Activated CD8-positive, alpha-beta memory T cell treated with anti-CD3 and anti-CD28 coated beads, Interleukin-2, amount 10 ng/mL, durations not matched to agents 7 days and 5 days (primary cell): Measurements from ENCODE around the gene SMPD4. TPM values are rescaled to one million over a fixed set of nuclear protein-coding genes. Genes with fewer than 3 reads are reported as not detected.
"Not testable (repeated sequence)": the region's sequence is repeated elsewhere in the genome, so short reads cannot be mapped to it uniquely, and the experiment has no call there.

Source experiments
- ATAC-seq: fragments of 150-1000 bp; cut with Tn5 transposase; one replicate; pipeline ENCODE4 v1.10.0; 2021; ENCODE audit warnings: moderate library complexity
- CTCF ChIA-PET: fragments of 350-600 bp; sonication (Branson Sonifier 250); formaldehyde crosslinking; loops from one replicate; lab custom pipeline; 2021; ENCODE audit warnings: antibody characterized with exemption; lab: Charles Lee
- DNase-seq: peaks from one replicate; pipeline ENCODE4 v3.0.0-alpha.2; 2020
- H3K27ac Mint-ChIP-seq: one replicate; pipeline ENCODE4 v1.8.0; 2021; ENCODE audit warnings: mild to moderate bottlenecking, mixed read lengths
- H3K27me3 Mint-ChIP-seq: one replicate; pipeline ENCODE4 v1.8.0; 2021; ENCODE audit warnings: mixed read lengths
- H3K36me3 Mint-ChIP-seq: one replicate; pipeline ENCODE4 v1.8.0; 2021; ENCODE audit warnings: mild to moderate bottlenecking, mixed read lengths
- H3K4me1 Mint-ChIP-seq: one replicate; pipeline ENCODE4 v1.8.0; 2021; ENCODE audit warnings: mixed read lengths
- H3K4me3 Mint-ChIP-seq: one replicate; pipeline ENCODE4 v1.8.0; 2021; ENCODE audit warnings: mild to moderate bottlenecking, moderate library complexity, mixed read lengths
- H3K9me3 Mint-ChIP-seq: one replicate; pipeline ENCODE4 v1.8.0; 2022; ENCODE audit warnings: low read depth, mixed read lengths
- total RNA-seq, 2 experiments: library from RNA; stranded (reverse); gene quantifications; one replicate each; pipeline ENCODE4 v1.2.3, GENCODE V29; 2021

SMPD4 gene
- total RNA-seq, 2 experiments from 2014 or later, result 70.8 to 79.8 TPM

- DNase-seq (no peak), ATAC-seq (no peak)
- Mint-ChIP-seq H3K27me3 (no peaks in the 10 kb centered on the region), H3K27ac (no peak overlapping the region), H3K4me3 (no peak overlapping the region), H3K4me1 (peaks cover 4% of the 10 kb centered on the region), H3K9me3 (no peaks in the 10 kb centered on the region), H3K36me3 (peaks cover 6% of the 10 kb centered on the region)
- CTCF ChIA-PET, result no interaction called here
These were observed 30.9 kb downstream of the SMPD4 start for GRCh38 chr2:130150181-130151144.

- ATAC-seq, DNase-seq, CTCF ChIA-PET, H3K4me1 Mint-ChIP-seq, H3K27ac Mint-ChIP-seq, H3K27me3 Mint-ChIP-seq, H3K36me3 Mint-ChIP-seq, H3K4me3 Mint-ChIP-seq, H3K9me3 Mint-ChIP-seq: not testable (repeated sequence)
These were observed 32.9 kb downstream of the SMPD4 start for GRCh38 chr2:130148515-130148914.

GRCh38 chr2:130145006-130145414 is 36.4 kb downstream of the SMPD4 start, which contains the start of gene CCDC74B:
Gene CCDC74B (minus strand): TSS chr2:130145112. CDS start chr2:130144996, 116 bp downstream.
- peak within 1 kb of the TSS; percentile 63 for H3K4me3 Mint-ChIP-seq
- not testable (repeated sequence) for H3K9me3 Mint-ChIP-seq, H3K27ac Mint-ChIP-seq, H3K36me3 Mint-ChIP-seq, H3K27me3 Mint-ChIP-seq
- H3K4me1 Mint-ChIP-seq, result peaks cover 13% of the 10 kb centered on the region
- ATAC-seq (peak; percentile 89), DNase-seq (peak; percentile 72)
- CTCF ChIA-PET, result interaction anchor here (1.0 kb wide), 1 partner anchor 37 kb away, joined by 3 read pairs; the partner anchor contains the start of gene MZT2B

GRCh38 chr2:130143266-130144039 is 37.9 kb downstream of the SMPD4 start:
- ATAC-seq, result peak; percentile 31
- H3K4me3 Mint-ChIP-seq, result peak overlapping the region; percentile 59
- DNase-seq, H3K27ac Mint-ChIP-seq, H3K9me3 Mint-ChIP-seq, H3K36me3 Mint-ChIP-seq, CTCF ChIA-PET, H3K27me3 Mint-ChIP-seq: not testable (repeated sequence)
- H3K4me1 Mint-ChIP-seq, result peaks cover 11% of the 10 kb centered on the region

GRCh38 chr2:130142396-130143265 is 38.8 kb downstream of the SMPD4 start:
- H3K27ac Mint-ChIP-seq, H3K4me1 Mint-ChIP-seq, CTCF ChIA-PET, ATAC-seq, H3K9me3 Mint-ChIP-seq, DNase-seq, H3K27me3 Mint-ChIP-seq, H3K4me3 Mint-ChIP-seq, H3K36me3 Mint-ChIP-seq: not testable (repeated sequence)

GRCh38 chr2:130141645-130142370 is 39.6 kb downstream of the SMPD4 start:
- H3K9me3 Mint-ChIP-seq, ATAC-seq, DNase-seq, H3K27ac Mint-ChIP-seq, CTCF ChIA-PET, H3K27me3 Mint-ChIP-seq, H3K4me3 Mint-ChIP-seq, H3K36me3 Mint-ChIP-seq, H3K4me1 Mint-ChIP-seq: not testable (repeated sequence)

- ATAC-seq, H3K27me3 Mint-ChIP-seq, H3K4me3 Mint-ChIP-seq, H3K9me3 Mint-ChIP-seq, CTCF ChIA-PET, H3K36me3 Mint-ChIP-seq, H3K4me1 Mint-ChIP-seq, H3K27ac Mint-ChIP-seq, DNase-seq: not testable (repeated sequence)
These were observed 40.4 kb downstream of the SMPD4 start for GRCh38 chr2:130141002-130141401.

GRCh38 chr2:130140516-130140915 is 40.9 kb downstream of the SMPD4 start:
- H3K27me3 Mint-ChIP-seq, H3K4me1 Mint-ChIP-seq, H3K27ac Mint-ChIP-seq, H3K9me3 Mint-ChIP-seq, DNase-seq, CTCF ChIA-PET, H3K36me3 Mint-ChIP-seq, H3K4me3 Mint-ChIP-seq, ATAC-seq: not testable (repeated sequence)

- CTCF ChIA-PET, H3K36me3 Mint-ChIP-seq, H3K4me3 Mint-ChIP-seq, ATAC-seq, H3K27ac Mint-ChIP-seq, H3K4me1 Mint-ChIP-seq, H3K27me3 Mint-ChIP-seq, H3K9me3 Mint-ChIP-seq, DNase-seq: not testable (repeated sequence)
These were observed 41.8 kb downstream of the SMPD4 start for GRCh38 chr2:130139331-130140280.

GRCh38 chr2:130138841-130139251 is 42.6 kb downstream of the SMPD4 start:
- H3K27ac Mint-ChIP-seq, H3K9me3 Mint-ChIP-seq, H3K4me3 Mint-ChIP-seq, H3K27me3 Mint-ChIP-seq, ATAC-seq, H3K36me3 Mint-ChIP-seq, DNase-seq, CTCF ChIA-PET, H3K4me1 Mint-ChIP-seq: not testable (repeated sequence)

- H3K27ac Mint-ChIP-seq, H3K9me3 Mint-ChIP-seq, H3K4me3 Mint-ChIP-seq, H3K27me3 Mint-ChIP-seq, H3K36me3 Mint-ChIP-seq, DNase-seq, CTCF ChIA-PET, H3K4me1 Mint-ChIP-seq, ATAC-seq: not testable (repeated sequence)
These were observed 43.1 kb downstream of the SMPD4 start for GRCh38 chr2:130138326-130138725.

GRCh38 chr2:130137118-130137517 is 44.3 kb downstream of the SMPD4 start:
- DNase-seq, H3K27me3 Mint-ChIP-seq, H3K4me1 Mint-ChIP-seq, CTCF ChIA-PET, H3K36me3 Mint-ChIP-seq, H3K4me3 Mint-ChIP-seq, ATAC-seq, H3K27ac Mint-ChIP-seq, H3K9me3 Mint-ChIP-seq: not testable (repeated sequence)
